KMS-11 (cell line): ENCODE results near the gene NDC80.

Experiments
- H2AFZ ChIP-seq: fragments of 200-600 bp; sonication (generic); 2 replicates; pipeline ENCODE4 v1.6.1; 2016; ENCODE audit warnings: antibody characterized with exemption, mixed run types, low read depth
- H3K27ac ChIP-seq: fragments of 200-600 bp; sonication (generic); 2 replicates; pipeline ENCODE4 v1.6.1; 2016; ENCODE audit warnings: mild to moderate bottlenecking, mixed run types
- H3K27me3 ChIP-seq: fragments of 200-600 bp; sonication (generic); 2 replicates; pipeline ENCODE4 v1.6.1; 2017; ENCODE audit warnings: mild to moderate bottlenecking, low read depth, mixed run types, moderate library complexity; ENCODE audit not compliant: insufficient read depth
- H3K36me3 ChIP-seq: fragments of 200-600 bp; sonication (generic); 2 replicates; pipeline ENCODE4 v1.6.1; 2017; ENCODE audit warnings: mild to moderate bottlenecking, mixed run types; ENCODE audit not compliant: insufficient read depth
- H3K4me1 ChIP-seq: fragments of 200-600 bp; sonication (generic); 2 replicates; pipeline ENCODE4 v1.6.1; 2016; ENCODE audit warnings: mild to moderate bottlenecking, low read depth, mixed run types; ENCODE audit not compliant: poor library complexity, severe bottlenecking
- H3K4me2 ChIP-seq: fragments of 200-600 bp; sonication (generic); 2 replicates; pipeline ENCODE4 v1.7.0; 2016; ENCODE audit warnings: mild to moderate bottlenecking, mixed run types
- H3K4me3 ChIP-seq: fragments of 200-600 bp; sonication (generic); IDR thresholded peaks from 2 replicates; pipeline ENCODE4 v1.6.1; 2017; ENCODE audit warnings: low read depth, low read length, mixed read lengths; ENCODE audit not compliant: insufficient read depth
- H3K79me2 ChIP-seq: fragments of 200-600 bp; sonication (generic); 2 replicates; pipeline ENCODE4 v1.6.1; 2016; ENCODE audit warnings: low read depth, mixed run types; ENCODE audit not compliant: insufficient read depth
- H3K9ac ChIP-seq: fragments of 200-600 bp; sonication (generic); 2 replicates; pipeline ENCODE4 v1.6.1; 2016; ENCODE audit warnings: mild to moderate bottlenecking, mixed run types
- H4K20me1 ChIP-seq: fragments of 200-600 bp; sonication (generic); 2 replicates; pipeline ENCODE4 v1.6.1; 2016; ENCODE audit warnings: mild to moderate bottlenecking, mixed run types; ENCODE audit not compliant: insufficient read depth
- CTCF ChIP-seq: fragments of 200-600 bp; sonication (generic); conservative IDR thresholded peaks from 2 replicates; pipeline ENCODE4 v1.6.1; 2017; ENCODE audit warnings: low read depth, mild to moderate bottlenecking, antibody characterized with exemption, low read length, moderate library complexity, mixed read lengths

NDC80 gene

GRCh38 chr18:2559249-2559648 lies 12.1 kb upstream of the NDC80 start:
- Histone ChIP-seq H3K9ac (no peak overlapping the region), H2AFZ (no peak overlapping the region), H3K27ac (no peak overlapping the region), H3K4me2 (no peak overlapping the region), H3K27me3 (no peaks in the 10 kb centered on the region), H3K36me3 (no peaks in the 10 kb centered on the region), H3K4me1 (no peaks in the 10 kb centered on the region), H3K79me2 (no peaks in the 10 kb centered on the region), H3K4me3 (no peak overlapping the region), H4K20me1 (no peaks in the 10 kb centered on the region)
- TF ChIP-seq CTCF: no peak

GRCh38 chr18:2564373-2564772 lies 7.0 kb upstream of the NDC80 start:
- H3K36me3 ChIP-seq: no peaks in the 10 kb centered on the region
- H4K20me1 ChIP-seq: no peaks in the 10 kb centered on the region
- H3K79me2 ChIP-seq: peaks cover under 1% of the 10 kb centered on the region; the same call in 1 of the 2 replicates
- H2AFZ ChIP-seq: no peak overlapping the region
- H3K27me3 ChIP-seq: no peaks in the 10 kb centered on the region
- no peak overlapping the region for H3K9ac ChIP-seq
- no peak overlapping the region for H3K4me2 ChIP-seq
- no peaks in the 10 kb centered on the region for H3K4me1 ChIP-seq
- no peak for TF ChIP-seq CTCF
- H3K4me3 ChIP-seq: no peak overlapping the region
- no peak overlapping the region for H3K27ac ChIP-seq

- Histone ChIP-seq H3K36me3 (no peaks in the 10 kb centered on the region), H3K4me3 (no peak overlapping the region), H3K9ac (no peak overlapping the region), H3K4me1 (peaks cover 14% of the 10 kb centered on the region), H4K20me1 (no peaks in the 10 kb centered on the region), H2AFZ (no peak overlapping the region), H3K4me2 (no peak overlapping the region), H3K79me2 (peaks cover 30% of the 10 kb centered on the region), H3K27me3 (no peaks in the 10 kb centered on the region), H3K27ac (no peak overlapping the region)
- TF ChIP-seq CTCF: no peak
Observed at GRCh38 chr18:2568129-2568528, 3.2 kb upstream of the NDC80 start.

GRCh38 chr18:2568605-2569004 lies 2.8 kb upstream of the NDC80 start:
- Histone ChIP-seq H3K27ac (no peak overlapping the region), H3K4me3 (no peak overlapping the region), H4K20me1 (no peaks in the 10 kb centered on the region), H3K9ac (no peak overlapping the region), H3K27me3 (no peaks in the 10 kb centered on the region), H3K4me2 (no peak overlapping the region), H3K4me1 (peaks cover 19% of the 10 kb centered on the region), H3K36me3 (no peaks in the 10 kb centered on the region), H3K79me2 (peaks cover 35% of the 10 kb centered on the region), H2AFZ (no peak overlapping the region)
- no peak for TF ChIP-seq CTCF
